WTC11 (cell line): Measurements from ENCODE around the gene ROBO1. TPM values are rescaled to one million over a fixed set of nuclear protein-coding genes. Genes with fewer than 3 reads are reported as not detected.

Experiments used
- ATAC-seq: fragments of 200-7000 bp; cut with Tn5 transposase; 2 replicates; pipeline ENCODE4 v1.10.0; 2021; ENCODE audit warnings: mild to moderate bottlenecking, moderate library complexity
- CTCF ChIA-PET: fragments of 300-600 bp; sonication (Branson Sonifier 250); formaldehyde crosslinking; loops from one replicate; lab custom pipeline; 2021; ENCODE audit warnings: antibody characterized with exemption; lab: Charles Lee
- POLR2A ChIA-PET: fragments of 350-600 bp; sonication (Branson Sonifier 250); formaldehyde crosslinking; loops from one replicate; lab custom pipeline; 2021; ENCODE audit warnings: antibody characterized with exemption; lab: Charles Lee
- DNase-seq: peaks from one replicate; pipeline ENCODE4 v3.0.0; 2021; ENCODE audit warnings: low spot score
- H3K27ac Mint-ChIP-seq: 2 replicates; pipeline ENCODE4 v1.8.0; 2021; ENCODE audit warnings: mixed read lengths
- H3K27me3 Mint-ChIP-seq: 2 replicates; pipeline ENCODE4 v1.8.0; 2021; ENCODE audit warnings: low read depth, mild to moderate bottlenecking, moderate library complexity, mixed read lengths
- H3K36me3 Mint-ChIP-seq: 2 replicates; pipeline ENCODE4 v1.8.0; 2021; ENCODE audit warnings: mixed read lengths
- H3K4me1 Mint-ChIP-seq: 2 replicates; pipeline ENCODE4 v1.8.0; 2022; ENCODE audit warnings: mixed read lengths
- H3K4me3 Mint-ChIP-seq: 2 replicates; pipeline ENCODE4 v1.8.0; 2021; ENCODE audit warnings: mild to moderate bottlenecking, moderate library complexity, mixed read lengths
- H3K9me3 Mint-ChIP-seq: 2 replicates; pipeline ENCODE4 v1.8.0; 2021; ENCODE audit warnings: mixed read lengths
- ATF3 ChIP-seq: sonication (generic); formaldehyde crosslinking; conservative IDR thresholded peaks from 2 replicates; pipeline ENCODE4 v1.8.1; 2022; ENCODE audit warnings: mild to moderate bottlenecking, missing genetic modification reagents
- CBFB ChIP-seq: sonication (generic); formaldehyde crosslinking; IDR thresholded peaks from 2 replicates; pipeline ENCODE4 v1.8.1; 2022; ENCODE audit warnings: mild to moderate bottlenecking, low read depth, missing genetic modification reagents
- CREB1 ChIP-seq: sonication (generic); formaldehyde crosslinking; IDR thresholded peaks from 2 replicates; pipeline ENCODE4 v1.8.0; 2023; ENCODE audit warnings: mild to moderate bottlenecking, missing genetic modification reagents
- IRF2 ChIP-seq: sonication (generic); formaldehyde crosslinking; IDR thresholded peaks from 2 replicates; pipeline ENCODE4 v1.8.0; 2022; ENCODE audit warnings: low read depth, missing genetic modification reagents, borderline replicate concordance
- KAT7 ChIP-seq: sonication (generic); formaldehyde crosslinking; IDR thresholded peaks from 2 replicates; pipeline ENCODE4 v1.8.1; 2023; ENCODE audit warnings: missing genetic modification reagents, mild to moderate bottlenecking, borderline replicate concordance
- MAX ChIP-seq: sonication (generic); formaldehyde crosslinking; IDR thresholded peaks from 2 replicates; pipeline ENCODE4 v1.8.0; 2022; ENCODE audit warnings: mild to moderate bottlenecking, missing genetic modification reagents
- MXD4 ChIP-seq: fragments of 250-450 bp; sonication (Bioruptor Pico); IDR thresholded peaks from 2 replicates; pipeline ENCODE4 v1.8.0; 2021; ENCODE audit warnings: mild to moderate bottlenecking, moderate library complexity, borderline replicate concordance
- NR1H2 ChIP-seq: sonication (generic); formaldehyde crosslinking; IDR thresholded peaks from 2 replicates; pipeline ENCODE4 v1.9.0; 2021; ENCODE audit warnings: mild to moderate bottlenecking, moderate library complexity, missing genetic modification reagents
- OVOL2 ChIP-seq: fragments of 250-450 bp; sonication (Bioruptor Pico); IDR thresholded peaks from 2 replicates; pipeline ENCODE4 v1.9.0; 2021; ENCODE audit warnings: mild to moderate bottlenecking, borderline replicate concordance
- PRRX2 ChIP-seq: fragments of 250-450 bp; sonication (Bioruptor Pico); IDR thresholded peaks from 2 replicates; pipeline ENCODE4 v1.8.0; 2021; ENCODE audit warnings: mild to moderate bottlenecking
- SMAD3 ChIP-seq: sonication (generic); formaldehyde crosslinking; IDR thresholded peaks from 2 replicates; pipeline ENCODE4 v1.8.0; 2022; ENCODE audit warnings: missing genetic modification reagents, mild to moderate bottlenecking, borderline replicate concordance
- TEAD4 ChIP-seq: sonication (generic); formaldehyde crosslinking; IDR thresholded peaks from 2 replicates; pipeline ENCODE4 v1.8.0; 2022; ENCODE audit warnings: mild to moderate bottlenecking, missing genetic modification reagents
- TP53 ChIP-seq: sonication (generic); formaldehyde crosslinking; IDR thresholded peaks from 2 replicates; pipeline ENCODE4 v1.8.1; 2023; ENCODE audit warnings: mild to moderate bottlenecking, missing genetic modification reagents
- ZNF121 ChIP-seq: sonication (generic); formaldehyde crosslinking; IDR thresholded peaks from 2 replicates; pipeline ENCODE4 v1.8.0; 2023; ENCODE audit warnings: missing genetic modification reagents
- ZNF138 ChIP-seq: sonication (generic); formaldehyde crosslinking; conservative IDR thresholded peaks from 2 replicates; pipeline ENCODE4 v1.8.1; 2022; ENCODE audit warnings: mild to moderate bottlenecking, moderate library complexity, missing genetic modification reagents
- ZNF317 ChIP-seq: sonication (generic); formaldehyde crosslinking; IDR thresholded peaks from 2 replicates; pipeline ENCODE4 v1.8.1; 2023; ENCODE audit warnings: low read depth, mild to moderate bottlenecking, moderate library complexity, missing genetic modification reagents, borderline replicate concordance
- ZNF416 ChIP-seq: fragments of 250-450 bp; sonication (Bioruptor Pico); IDR thresholded peaks from 2 replicates; pipeline ENCODE4 v1.9.0; 2021; ENCODE audit warnings: mild to moderate bottlenecking, inconsistent platforms
- ZSCAN18 ChIP-seq: fragments of 250-450 bp; sonication (Bioruptor Pico); IDR thresholded peaks from 2 replicates; pipeline ENCODE4 v2.1.2; 2022; ENCODE audit warnings: mild to moderate bottlenecking, moderate library complexity
- total RNA-seq: library from RNA; stranded (reverse); gene quantifications from 3 replicates; pipeline ENCODE4 v1.2.3, GENCODE V29; 2021
- TF ChIP-seq, protein P1 (sequence below): sonication (generic); formaldehyde crosslinking; IDR thresholded peaks from 2 replicates; pipeline ENCODE4 v1.8.1; 2023; ENCODE audit warnings: mild to moderate bottlenecking, missing genetic modification reagents, borderline replicate concordance
- TF ChIP-seq, protein P2 (sequence below): fragments of 250-450 bp; sonication (Bioruptor Pico); IDR thresholded peaks from 2 replicates; pipeline ENCODE4 v1.9.0; 2021; ENCODE audit warnings: moderate library complexity, mild to moderate bottlenecking, inconsistent platforms, borderline replicate concordance
- TF ChIP-seq, protein P3 (sequence below): sonication (generic); formaldehyde crosslinking; IDR thresholded peaks from 2 replicates; pipeline ENCODE4 v1.8.1; 2022; ENCODE audit warnings: missing genetic modification reagents, borderline replicate concordance

The ROBO1 gene
- total RNA-seq, 1 experiment from 2014 or later = 90.9 TPM

GRCh38 chr3:78792733-78793132 is 975.1 kb downstream of the ROBO1 start:
- H3K4me1 Mint-ChIP-seq = peaks cover 24% of the 10 kb centered on the region
- no peak for TF ChIP-seq ZSCAN18 (CRISPR knock-in tag)
- no peak for TF ChIP-seq MXD4 (CRISPR knock-in tag)
- TF ChIP-seq NR1H2 (CRISPR knock-in tag) = no peak
- TF ChIP-seq KAT7 (CRISPR knock-in tag) = no peak
- TF ChIP-seq ZNF317 (CRISPR knock-in tag) = no peak
- H3K4me3 Mint-ChIP-seq = no peak overlapping the region
- H3K36me3 Mint-ChIP-seq = no peaks in the 10 kb centered on the region
- POLR2A ChIA-PET = no interaction called here
- no peaks in the 10 kb centered on the region for H3K9me3 Mint-ChIP-seq
- no peak for DNase-seq
- no peak for ATAC-seq
- CTCF ChIA-PET = interaction anchor here (0.9 kb wide), 1 partner anchor 196 kb away, joined by 3 read pairs; no protein-coding TSS in a partner anchor
- H3K27ac Mint-ChIP-seq = peak overlapping the region; percentile 28; the same call in 1 of the 2 replicates
- H3K27me3 Mint-ChIP-seq = no peaks in the 10 kb centered on the region

DNA sequence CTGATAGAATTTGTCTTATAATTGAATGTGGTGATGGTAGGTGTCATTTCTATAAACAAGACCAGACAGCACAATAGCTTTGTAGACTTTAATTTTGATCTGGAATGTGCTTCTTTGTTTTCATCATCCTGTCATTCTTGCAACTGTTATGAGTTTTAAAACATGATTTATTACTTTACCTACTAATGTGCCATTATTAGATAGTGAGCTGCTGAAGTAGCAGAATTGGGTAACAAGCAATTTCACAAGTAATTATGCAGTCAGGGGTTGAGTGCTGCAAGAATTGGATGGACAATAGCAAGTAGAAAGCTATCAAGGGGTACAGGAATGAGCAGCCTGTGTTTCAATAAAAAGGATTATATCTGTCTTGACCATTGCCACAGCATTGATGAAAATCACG is 975.6 kb downstream of the ROBO1 start:
- ATAC-seq (no peak), DNase-seq (no peak)
- TF ChIP-seq OVOL2 (CRISPR knock-in tag) (no peak), ZNF416 (no peak), TEAD4 (no peak), CBFB (CRISPR knock-in tag) (no peak), IRF2 (CRISPR knock-in tag) (no peak), SMAD3 (CRISPR knock-in tag) (no peak), PRRX2 (CRISPR knock-in tag) (no peak), CREB1 (CRISPR knock-in tag) (no peak), MAX (no peak)
- TF ChIP-seq, protein P1, sequence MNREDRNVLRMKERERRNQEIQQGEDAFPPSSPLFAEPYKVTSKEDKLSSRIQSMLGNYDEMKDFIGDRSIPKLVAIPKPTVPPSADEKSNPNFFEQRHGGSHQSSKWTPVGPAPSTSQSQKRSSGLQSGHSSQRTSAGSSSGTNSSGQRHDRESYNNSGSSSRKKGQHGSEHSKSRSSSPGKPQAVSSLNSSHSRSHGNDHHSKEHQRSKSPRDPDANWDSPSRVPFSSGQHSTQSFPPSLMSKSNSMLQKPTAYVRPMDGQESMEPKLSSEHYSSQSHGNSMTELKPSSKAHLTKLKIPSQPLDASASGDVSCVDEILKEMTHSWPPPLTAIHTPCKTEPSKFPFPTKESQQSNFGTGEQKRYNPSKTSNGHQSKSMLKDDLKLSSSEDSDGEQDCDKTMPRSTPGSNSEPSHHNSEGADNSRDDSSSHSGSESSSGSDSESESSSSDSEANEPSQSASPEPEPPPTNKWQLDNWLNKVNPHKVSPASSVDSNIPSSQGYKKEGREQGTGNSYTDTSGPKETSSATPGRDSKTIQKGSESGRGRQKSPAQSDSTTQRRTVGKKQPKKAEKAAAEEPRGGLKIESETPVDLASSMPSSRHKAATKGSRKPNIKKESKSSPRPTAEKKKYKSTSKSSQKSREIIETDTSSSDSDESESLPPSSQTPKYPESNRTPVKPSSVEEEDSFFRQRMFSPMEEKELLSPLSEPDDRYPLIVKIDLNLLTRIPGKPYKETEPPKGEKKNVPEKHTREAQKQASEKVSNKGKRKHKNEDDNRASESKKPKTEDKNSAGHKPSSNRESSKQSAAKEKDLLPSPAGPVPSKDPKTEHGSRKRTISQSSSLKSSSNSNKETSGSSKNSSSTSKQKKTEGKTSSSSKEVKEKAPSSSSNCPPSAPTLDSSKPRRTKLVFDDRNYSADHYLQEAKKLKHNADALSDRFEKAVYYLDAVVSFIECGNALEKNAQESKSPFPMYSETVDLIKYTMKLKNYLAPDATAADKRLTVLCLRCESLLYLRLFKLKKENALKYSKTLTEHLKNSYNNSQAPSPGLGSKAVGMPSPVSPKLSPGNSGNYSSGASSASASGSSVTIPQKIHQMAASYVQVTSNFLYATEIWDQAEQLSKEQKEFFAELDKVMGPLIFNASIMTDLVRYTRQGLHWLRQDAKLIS (CRISPR knock-in tag) = no peak
- TF ChIP-seq, protein P2, sequence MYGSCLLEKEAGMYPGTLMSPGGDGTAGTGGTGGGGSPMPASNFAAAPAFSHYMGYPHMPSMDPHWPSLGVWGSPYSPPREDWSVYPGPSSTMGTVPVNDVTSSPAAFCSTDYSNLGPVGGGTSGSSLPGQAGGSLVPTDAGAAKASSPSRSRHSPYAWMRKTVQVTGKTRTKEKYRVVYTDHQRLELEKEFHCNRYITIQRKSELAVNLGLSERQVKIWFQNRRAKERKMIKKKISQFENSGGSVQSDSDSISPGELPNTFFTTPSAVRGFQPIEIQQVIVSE (CRISPR knock-in tag) = no peak
- H3K36me3 Mint-ChIP-seq = no peaks in the 10 kb centered on the region
- no peak overlapping the region for H3K27ac Mint-ChIP-seq
- POLR2A ChIA-PET = no interaction called here
- CTCF ChIA-PET = interaction anchor here (0.9 kb wide), 1 partner anchor 197 kb away, joined by 3 read pairs; no protein-coding TSS in a partner anchor
- H3K4me3 Mint-ChIP-seq = no peak overlapping the region
- no peaks in the 10 kb centered on the region for H3K27me3 Mint-ChIP-seq
- H3K4me1 Mint-ChIP-seq = peaks cover 21% of the 10 kb centered on the region
- H3K9me3 Mint-ChIP-seq = no peaks in the 10 kb centered on the region

DNA sequence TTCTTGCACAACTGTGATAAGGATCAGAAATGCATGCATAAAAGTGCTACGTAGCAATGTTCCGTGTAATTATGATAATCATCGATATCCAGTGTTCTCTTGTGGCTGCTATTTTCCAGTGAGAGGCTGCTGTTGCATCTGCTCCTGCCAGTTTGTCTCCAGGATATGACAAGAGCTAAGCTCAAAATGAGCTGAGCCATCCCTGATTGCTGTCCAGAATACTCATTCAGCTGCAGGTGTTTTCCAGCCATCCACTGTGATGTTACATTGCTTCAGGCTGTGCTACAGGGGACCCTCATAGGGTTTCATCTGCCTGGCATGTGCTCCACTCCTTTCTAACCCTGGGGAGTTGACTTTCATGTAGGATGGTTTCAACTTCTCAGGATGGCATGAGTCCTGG is 976.0 kb downstream of the ROBO1 start:
- H3K4me1 Mint-ChIP-seq = peaks cover 16% of the 10 kb centered on the region
- no peaks in the 10 kb centered on the region for H3K36me3 Mint-ChIP-seq
- 0 out of 2 replicates have a peak, but pooled peaks cover under 1% of the 10 kb centered on the region for H3K9me3 Mint-ChIP-seq
- no peak overlapping the region for H3K27ac Mint-ChIP-seq
- ChIA-PET CTCF (no interaction called here), POLR2A (no interaction called here)
- H3K4me3 Mint-ChIP-seq = no peak overlapping the region
- no peak for ATAC-seq
- no peaks in the 10 kb centered on the region for H3K27me3 Mint-ChIP-seq
- DNase-seq = no peak
- TF ChIP-seq ZNF121 (CRISPR knock-in tag) (no peak), OVOL2 (CRISPR knock-in tag) (no peak), ZNF138 (CRISPR knock-in tag) (no peak), TP53 (no peak), ATF3 (CRISPR knock-in tag) (no peak)
- TF ChIP-seq, protein P2 (CRISPR knock-in tag) = no peak
- TF ChIP-seq, protein P3, sequence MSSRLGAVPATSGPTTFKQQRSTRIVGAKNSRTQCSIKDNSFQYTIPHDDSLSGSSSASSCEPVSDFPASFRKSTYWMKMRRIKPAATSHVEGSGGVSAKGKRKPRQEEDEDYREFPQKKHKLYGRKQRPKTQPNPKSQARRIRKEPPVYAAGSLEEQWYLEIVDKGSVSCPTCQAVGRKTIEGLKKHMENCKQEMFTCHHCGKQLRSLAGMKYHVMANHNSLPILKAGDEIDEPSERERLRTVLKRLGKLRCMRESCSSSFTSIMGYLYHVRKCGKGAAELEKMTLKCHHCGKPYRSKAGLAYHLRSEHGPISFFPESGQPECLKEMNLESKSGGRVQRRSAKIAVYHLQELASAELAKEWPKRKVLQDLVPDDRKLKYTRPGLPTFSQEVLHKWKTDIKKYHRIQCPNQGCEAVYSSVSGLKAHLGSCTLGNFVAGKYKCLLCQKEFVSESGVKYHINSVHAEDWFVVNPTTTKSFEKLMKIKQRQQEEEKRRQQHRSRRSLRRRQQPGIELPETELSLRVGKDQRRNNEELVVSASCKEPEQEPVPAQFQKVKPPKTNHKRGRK (CRISPR knock-in tag) = no peak
